Measurements from ENCODE around the gene TACC2. TPM values are rescaled to one million over a fixed set of nuclear protein-coding genes. Genes with fewer than 3 reads are reported as not detected.

The TACC2 gene
- total RNA-seq, 1 donor from 2014 or later: 76.4 TPM

- no peaks in the 10 kb centered on the region for H3K9me3 ChIP-seq
- DNase-seq (ENCODE audit: extremely low spot score in 2 of 2): no peak
- peaks cover 60% of the 10 kb centered on the region for H3K4me1 ChIP-seq
- intact Hi-C loops (cut with DNase I): no loop called here
- H3K27me3 ChIP-seq: no peaks in the 10 kb centered on the region
- peak overlapping the region; percentile 64 for H3K27ac ChIP-seq
- H3K4me3 ChIP-seq: no peak overlapping the region
- no peaks in the 10 kb centered on the region for H3K36me3 ChIP-seq
- TF ChIP-seq POLR2AphosphoS5 (IDR thresholded peaks at IDR 0.05; ENCODE audit: insufficient read depth in 1 of 2, low read depth in 1 of 2): no peak
- TF ChIP-seq POLR2A (IDR thresholded peaks at IDR 0.05): no peak
- TF ChIP-seq CTCF (IDR thresholded peaks at IDR 0.05): no peak
Measured at GRCh38 chr10:122148876-122149560, 160.1 kb downstream of the TACC2 start.

- intact Hi-C loops (cut with DNase I): no loop called here
- peak overlapping the region in 1 of 2 donors; percentile 5 for H3K4me3 ChIP-seq
- TF ChIP-seq POLR2A (IDR thresholded peaks at IDR 0.05) (no peak), POLR2AphosphoS5 (IDR thresholded peaks at IDR 0.05; ENCODE audit: insufficient read depth in 1 of 2, low read depth in 1 of 2) (peak in 1 of 2 donors; percentile 36)
- no peak for DNase-seq (ENCODE audit: extremely low spot score in 2 of 2)
- H3K36me3 ChIP-seq: no peaks in the 10 kb centered on the region
- no peaks in the 10 kb centered on the region for H3K9me3 ChIP-seq
- no peaks in the 10 kb centered on the region for H3K27me3 ChIP-seq
- peak overlapping the region; percentile 64 for H3K27ac ChIP-seq
- H3K4me1 ChIP-seq: peaks cover 62% of the 10 kb centered on the region
Measured at GRCh38 chr10:122149561-122150505, 160.9 kb downstream of the TACC2 start.

- Histone ChIP-seq H3K27me3 (no peaks in the 10 kb centered on the region), H3K9me3 (no peaks in the 10 kb centered on the region), H3K4me1 (peaks cover 74% of the 10 kb centered on the region), H3K27ac (peak overlapping the region; percentile 64), H3K36me3 (no peaks in the 10 kb centered on the region), H3K4me3 (no peak overlapping the region)
- no peak for DNase-seq (ENCODE audit: extremely low spot score in 2 of 2)
- TF ChIP-seq POLR2A (IDR thresholded peaks at IDR 0.05): no peak
- TF ChIP-seq CTCF (IDR thresholded peaks at IDR 0.05): no peak
- no peak for TF ChIP-seq POLR2AphosphoS5 (IDR thresholded peaks at IDR 0.05; ENCODE audit: insufficient read depth in 1 of 2, low read depth in 1 of 2)
- intact Hi-C loops (cut with DNase I): no loop called here
Measured at GRCh38 chr10:122151121-122151694, 162.2 kb downstream of the TACC2 start.

GRCh38 chr10:122152544-122152943 is 163.6 kb downstream of the TACC2 start:
- peak; percentile 50 to 79 for TF ChIP-seq POLR2AphosphoS5 (IDR thresholded peaks at IDR 0.05; ENCODE audit: insufficient read depth in 1 of 2, low read depth in 1 of 2)
- no peak for TF ChIP-seq CTCF (IDR thresholded peaks at IDR 0.05)
- no peak for TF ChIP-seq POLR2A (IDR thresholded peaks at IDR 0.05)
- Histone ChIP-seq H3K4me1 (peaks cover 70% of the 10 kb centered on the region), H3K36me3 (no peaks in the 10 kb centered on the region), H3K27ac (peak overlapping the region; percentile 64), H3K9me3 (no peaks in the 10 kb centered on the region), H3K4me3 (no peak overlapping the region), H3K27me3 (no peaks in the 10 kb centered on the region)
- intact Hi-C loops (cut with DNase I): no loop called here
- peak in 1 of 2 donors; percentile 95 for DNase-seq (ENCODE audit: extremely low spot score in 2 of 2)

GRCh38 chr10:122154031-122154544 is 165.1 kb downstream of the TACC2 start:
- H3K4me1 ChIP-seq: peaks cover 55% of the 10 kb centered on the region
- H3K27ac ChIP-seq: peak overlapping the region; percentile 64
- H3K9me3 ChIP-seq: no peaks in the 10 kb centered on the region
- H3K27me3 ChIP-seq: no peaks in the 10 kb centered on the region
- H3K4me3 ChIP-seq: no peak overlapping the region
- no peaks in the 10 kb centered on the region for H3K36me3 ChIP-seq
- DNase-seq (ENCODE audit: extremely low spot score in 2 of 2): no peak
- TF ChIP-seq POLR2A (IDR thresholded peaks at IDR 0.05): no peak
- TF ChIP-seq POLR2AphosphoS5 (IDR thresholded peaks at IDR 0.05; ENCODE audit: insufficient read depth in 1 of 2, low read depth in 1 of 2): no peak
- TF ChIP-seq CTCF (IDR thresholded peaks at IDR 0.05): no peak
- intact Hi-C loops (cut with DNase I): no loop called here

Data from vagina (tissue), 2 donors.